Inferior parietal cortex (tissue), 1 donor: ENCODE data around the gene CLDN20.

Experiments used
- DNase-seq: peaks from one replicate; pipeline ENCODE4 v3.0.0-alpha.2; 2016; ENCODE audit errors: extremely low spot score

The CLDN20 gene

GRCh38 chr6:155269765-155270164, 6.0 kb downstream of the CLDN20 start:
- DNase-seq: no peak

DNA sequence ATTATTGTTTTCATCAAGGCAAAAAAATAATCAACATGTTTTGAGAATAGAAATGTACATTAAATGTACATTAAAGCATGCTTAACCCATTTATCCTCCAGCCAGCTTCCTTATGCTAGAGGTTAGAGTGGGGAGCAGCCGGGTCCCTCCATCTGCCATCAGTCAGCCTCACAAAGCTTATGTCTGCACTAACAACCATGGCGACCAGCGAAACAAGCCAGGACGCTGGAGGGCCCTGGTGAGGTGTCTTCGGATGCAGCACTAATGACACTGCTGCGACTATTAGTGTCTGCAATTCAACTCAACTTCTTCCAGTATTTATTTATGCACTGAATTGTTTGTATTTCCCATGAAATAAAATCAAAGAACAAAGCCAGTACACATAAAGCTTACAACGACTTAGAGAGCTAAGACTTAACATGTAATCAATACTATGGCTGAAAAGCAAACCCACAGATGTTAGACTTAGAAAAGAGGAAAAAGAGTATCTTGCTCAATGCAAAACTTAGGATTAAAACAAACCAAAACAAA, 6.8 kb downstream of the CLDN20 start:
- DNase-seq: no peak

DNA sequence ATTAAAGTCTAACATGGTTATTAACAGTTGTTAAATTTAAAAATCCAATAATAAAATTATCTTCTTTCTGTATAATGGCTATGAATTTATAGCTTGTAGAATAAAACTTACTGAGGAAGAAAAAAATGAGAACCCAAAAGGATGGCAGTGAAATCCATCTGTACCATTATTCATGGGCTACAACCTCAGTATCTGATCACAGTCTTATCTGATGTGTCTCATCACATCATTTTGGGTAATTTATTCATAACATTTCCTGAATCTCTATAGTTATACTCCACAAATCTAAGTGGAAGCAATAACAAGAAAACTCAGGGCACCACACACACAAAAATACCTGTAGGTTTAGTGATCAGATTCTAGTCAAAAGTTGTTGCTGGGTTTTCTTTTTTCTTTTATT, 7.3 kb downstream of the CLDN20 start:
- DNase-seq: no peak

GRCh38 chr6:155272353-155273232, 8.8 kb downstream of the CLDN20 start:
- peak; percentile 73 for DNase-seq

- DNase-seq: no peak
Measured at GRCh38 chr6:155273431-155273830, 9.6 kb downstream of the CLDN20 start.

DNA sequence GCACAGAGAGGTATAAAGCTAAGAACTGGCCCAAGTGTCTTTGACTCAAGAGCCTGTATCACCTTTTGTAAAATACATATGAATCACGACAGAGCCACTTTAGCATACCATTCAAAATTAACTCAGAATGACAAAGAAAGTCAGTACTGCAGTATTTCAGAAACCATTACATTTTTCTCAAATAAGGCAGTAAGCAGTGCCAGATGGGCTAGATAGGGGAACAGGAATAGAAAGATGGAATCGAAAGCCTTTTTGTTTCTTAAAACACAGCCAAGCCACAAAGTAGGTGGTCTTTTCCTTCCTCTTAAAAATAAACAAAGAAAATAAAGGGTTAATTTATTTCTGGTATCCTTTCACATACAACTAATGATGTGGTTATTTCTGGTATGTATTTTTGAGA, 10.3 kb downstream of the CLDN20 start:
- no peak for DNase-seq

DNA sequence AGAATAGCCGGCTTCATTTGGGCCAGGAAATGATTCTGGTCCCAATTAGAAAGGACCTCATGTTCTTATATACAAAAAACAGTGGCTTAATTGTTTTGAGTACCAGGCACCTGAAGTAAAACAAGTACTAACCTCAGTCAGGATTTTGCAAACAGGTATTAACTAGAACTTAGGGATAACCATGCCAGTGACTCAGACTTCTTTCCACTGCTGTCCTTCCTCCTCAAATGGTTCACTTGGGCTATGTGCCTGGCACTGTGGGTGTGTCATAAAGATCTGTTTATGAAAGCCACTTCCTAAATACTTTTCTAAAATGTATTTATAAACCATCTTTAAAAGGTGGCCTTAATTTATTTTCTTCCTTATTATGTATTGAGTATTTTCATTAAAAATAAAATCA, 10.7 kb downstream of the CLDN20 start:
- DNase-seq: no peak

DNA sequence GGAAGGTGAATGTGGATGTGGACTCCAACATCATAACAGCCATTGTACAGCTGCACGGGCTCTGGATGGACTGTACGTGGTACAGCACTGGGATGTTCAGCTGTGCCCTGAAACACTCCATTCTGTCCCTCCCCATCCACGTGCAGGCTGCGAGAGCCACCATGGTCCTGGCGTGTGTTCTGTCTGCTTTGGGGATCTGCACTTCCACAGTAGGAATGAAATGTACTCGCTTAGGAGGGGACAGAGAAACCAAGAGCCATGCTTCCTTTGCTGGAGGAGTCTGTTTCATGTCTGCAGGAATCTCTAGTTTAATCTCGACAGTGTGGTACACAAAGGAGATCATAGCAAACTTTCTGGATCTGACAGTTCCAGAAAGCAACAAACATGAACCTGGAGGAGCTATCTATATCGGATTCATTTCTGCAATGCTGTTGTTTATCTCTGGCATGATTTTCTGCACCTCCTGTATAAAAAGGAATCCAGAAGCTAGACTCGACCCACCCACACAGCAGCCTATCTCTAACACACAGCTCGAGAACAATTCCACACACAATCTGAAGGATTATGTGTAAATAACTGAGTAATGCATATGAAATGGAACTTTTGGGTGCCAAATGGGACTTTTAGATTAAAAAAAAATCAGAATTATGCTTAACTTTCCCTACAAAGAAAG, 12.1 kb downstream of the CLDN20 start:
- DNase-seq: peak; percentile 65

GRCh38 chr6:155276638-155277037, 12.8 kb downstream of the CLDN20 start:
- no peak for DNase-seq

GRCh38 chr6:155278319-155279049, 14.7 kb downstream of the CLDN20 start:
- no peak for DNase-seq

DNA sequence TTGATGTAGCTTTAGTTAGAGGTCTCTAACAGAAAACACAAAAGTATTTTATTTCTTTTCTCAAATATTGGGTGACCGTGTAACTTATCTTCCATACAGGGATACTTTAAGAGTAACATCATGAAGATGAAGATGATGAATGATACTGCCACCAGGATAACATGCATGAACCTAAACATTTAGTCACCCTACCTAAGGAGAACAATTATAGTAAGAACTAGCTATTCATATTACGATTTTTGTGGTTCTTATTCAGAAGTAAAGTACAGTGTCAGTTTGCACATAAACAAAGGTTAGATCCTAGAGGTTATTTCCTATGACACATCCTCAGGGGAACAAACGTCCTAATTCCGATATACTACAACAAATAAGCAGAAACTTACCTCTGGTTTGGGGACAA, 21.0 kb downstream of the CLDN20 start:
- DNase-seq: no peak

DNA sequence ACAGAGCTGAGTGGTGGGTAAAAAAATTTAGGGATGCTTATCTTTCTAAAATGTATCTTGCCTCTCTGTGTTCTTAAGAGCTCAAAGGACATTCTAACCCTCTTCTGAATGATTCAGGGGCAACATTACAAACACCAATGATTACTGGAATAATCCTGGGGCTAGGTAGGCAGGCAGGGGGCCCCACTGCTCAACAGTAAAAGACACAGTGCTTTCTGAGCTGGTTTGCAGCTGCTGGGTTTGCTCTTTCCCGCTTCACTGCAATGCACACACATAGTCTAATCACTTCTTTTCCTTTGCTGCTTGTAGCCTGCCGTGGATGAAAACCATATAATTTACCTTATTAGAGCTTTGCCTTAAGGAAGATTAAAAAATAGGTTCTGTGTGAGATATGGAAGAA, 23.9 kb downstream of the CLDN20 start:
- DNase-seq: no peak

DNA sequence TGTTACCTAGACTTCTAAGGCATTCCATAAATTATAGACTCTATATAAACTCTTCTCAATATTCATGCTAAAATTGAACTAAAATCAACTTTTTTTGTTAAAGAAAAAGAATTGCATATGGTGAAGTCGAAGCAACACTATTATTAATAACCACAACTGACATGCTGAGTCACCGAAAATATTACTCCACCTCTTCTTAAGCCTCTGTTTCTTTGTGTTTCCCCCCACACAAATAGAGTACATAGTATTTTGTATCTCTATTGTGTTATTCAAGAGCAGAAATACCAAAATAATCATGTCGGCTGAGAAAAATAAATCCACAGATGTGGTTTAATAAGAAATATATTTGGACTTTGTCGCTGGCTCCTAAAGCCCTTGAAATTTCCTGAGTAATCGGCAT, 26.7 kb downstream of the CLDN20 start:
- no peak for DNase-seq

DNA sequence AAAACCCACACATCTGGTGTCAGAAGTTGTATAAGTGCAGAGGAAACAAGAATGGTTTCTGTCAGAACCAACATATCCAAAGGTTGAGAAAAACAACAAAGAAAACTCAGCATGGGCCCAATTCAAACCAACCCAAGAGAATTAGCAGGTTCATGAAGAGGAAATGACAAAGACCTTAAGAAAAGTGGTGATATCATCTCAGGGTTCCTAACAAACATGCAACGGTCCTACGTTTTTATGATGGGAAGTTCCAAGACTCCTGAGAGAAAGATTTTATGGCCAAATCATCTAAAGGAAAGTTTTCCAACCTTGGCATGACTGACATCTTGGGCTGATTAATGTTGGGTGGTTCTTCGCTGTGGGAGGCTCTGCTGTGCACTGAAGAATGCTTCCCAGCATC, 27.5 kb downstream of the CLDN20 start:
- no peak for DNase-seq

DNA sequence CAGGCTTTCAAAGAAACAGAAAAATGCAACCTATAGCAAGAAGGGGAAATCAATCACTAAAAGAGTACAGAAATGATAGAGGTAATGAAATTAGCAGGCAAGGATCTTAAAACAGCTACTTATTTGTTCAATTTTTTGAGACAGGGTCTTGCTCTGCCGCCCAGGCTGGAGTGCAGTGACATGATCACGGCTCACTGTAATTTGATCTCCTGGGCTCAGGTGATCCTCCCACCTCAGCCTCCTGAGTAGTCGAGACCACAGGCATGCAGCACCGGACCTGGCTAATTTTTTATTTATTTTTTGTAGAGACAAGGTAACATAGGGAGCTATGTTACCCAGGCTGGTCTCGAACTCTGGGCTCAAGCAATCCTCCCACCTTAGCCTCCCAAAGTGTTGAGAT, 28.9 kb downstream of the CLDN20 start:
- no peak for DNase-seq

DNA sequence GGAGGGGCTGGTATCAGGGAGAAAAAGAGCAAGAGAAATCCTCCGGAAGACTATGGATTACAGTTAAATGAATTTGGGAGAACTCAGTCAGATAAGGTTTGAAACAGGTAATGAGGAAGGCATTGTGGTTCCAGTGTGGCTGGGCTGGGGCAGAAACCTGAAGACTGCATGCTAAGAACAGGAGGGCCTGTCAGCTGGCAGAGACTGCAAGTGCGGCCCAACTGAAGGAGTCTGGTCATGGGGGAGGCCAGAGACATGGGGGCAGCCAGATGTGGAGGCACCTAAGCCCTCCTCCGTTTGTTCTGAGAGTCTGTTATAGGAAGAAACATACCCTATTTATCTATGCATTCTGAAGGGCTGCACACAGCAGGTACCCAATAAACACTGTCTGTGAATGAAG, 33.9 kb downstream of the CLDN20 start:
- DNase-seq: no peak

DNA sequence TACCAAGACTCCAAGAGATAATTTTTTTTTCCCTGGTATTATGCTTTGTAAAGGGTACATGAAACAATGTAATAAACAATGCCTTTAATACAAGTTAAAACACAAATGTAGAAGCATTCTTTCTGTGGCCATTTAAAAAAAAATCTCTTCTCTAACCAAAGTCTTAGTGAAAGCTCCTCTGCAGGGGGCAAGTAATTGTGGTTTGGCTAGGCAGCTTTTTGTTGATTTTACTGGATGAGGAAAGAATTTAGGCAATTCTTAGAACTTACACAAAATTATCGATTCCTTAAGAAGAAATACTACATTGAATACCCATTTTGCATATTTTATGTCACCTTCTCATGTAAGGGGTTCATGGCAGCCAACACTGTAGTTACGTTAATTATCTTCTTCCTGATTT, 38.1 kb downstream of the CLDN20 start:
- no peak for DNase-seq

DNA sequence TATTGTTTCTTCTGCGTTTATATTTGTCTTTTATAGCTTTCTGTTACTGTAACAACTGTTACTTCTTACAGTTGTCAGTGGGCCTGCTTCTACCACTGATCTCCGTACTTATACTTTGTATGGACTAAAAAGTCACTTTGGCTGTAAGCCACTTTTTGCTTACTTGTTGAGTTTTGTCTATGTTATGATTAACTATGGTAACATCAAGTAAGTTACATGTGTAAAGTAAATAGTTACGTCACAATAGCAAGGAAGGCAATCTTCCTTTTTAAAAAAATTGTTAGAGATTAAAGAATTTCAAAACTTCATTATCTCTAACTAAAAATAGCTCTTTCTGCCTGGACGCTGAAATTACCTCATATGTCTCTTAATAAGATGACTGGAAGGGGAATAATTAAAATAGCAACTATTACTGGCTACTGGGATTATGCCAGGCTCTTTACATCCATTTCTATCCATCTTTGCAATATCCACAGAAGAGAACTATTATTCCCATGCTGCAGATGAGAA, 39.6 kb downstream of the CLDN20 start:
- DNase-seq: no peak

- DNase-seq: no peak
Measured at GRCh38 chr6:155306958-155307357, 43.1 kb downstream of the CLDN20 start.

GRCh38 chr6:155309150-155309549, 45.3 kb downstream of the CLDN20 start:
- DNase-seq: no peak

- DNase-seq: no peak
Measured at GRCh38 chr6:155310596-155310995, 46.8 kb downstream of the CLDN20 start.

DNA sequence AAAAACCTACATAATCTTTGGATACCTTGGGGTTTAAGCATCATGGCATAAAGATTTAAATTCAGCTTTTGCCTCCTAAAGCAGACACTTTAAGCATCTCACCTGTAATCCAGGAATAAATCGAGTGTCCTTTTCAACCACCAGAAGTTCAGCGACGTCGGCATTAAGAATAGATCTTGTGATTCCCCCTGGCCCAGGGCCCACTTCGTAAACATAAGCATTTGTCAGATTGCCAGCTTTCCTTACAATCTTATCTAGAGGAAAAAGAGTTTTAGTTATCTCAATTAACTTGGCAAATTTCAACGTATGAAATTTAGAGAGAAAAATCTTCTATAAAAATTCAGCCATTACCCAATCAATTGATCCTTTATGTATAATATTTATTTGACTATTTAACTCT, 47.3 kb downstream of the CLDN20 start:
- DNase-seq: no peak
